ENCODE data around the gene VEGFB. TPM values are rescaled to one million over a fixed set of nuclear protein-coding genes. Genes with fewer than 3 reads are reported as not detected.

Gene VEGFB
- total RNA-seq, 4 donors from 2014 or later, result 92.3 to 144 (median 108) TPM

- no peak for DNase-seq (ENCODE audit: extremely low spot score)
- H3K27ac ChIP-seq (replicated peaks in 1 of 4), result no peak overlapping the region
- H3K4me3 ChIP-seq, result no peak overlapping the region
- H3K9me3 ChIP-seq, result no peaks in the 10 kb centered on the region
- intact Hi-C loops (cut with DNase I), result no loop called here
- H3K4me1 ChIP-seq, result peaks cover 22 to 36% (median 29%) of the 10 kb centered on the region in 4 donors
- peaks cover 4 to 41% (median 29%) of the 10 kb centered on the region in 4 donors for H3K36me3 ChIP-seq
- TF ChIP-seq EP300 (IDR thresholded peaks at IDR 0.05) (no peak), POLR2AphosphoS5 (IDR thresholded peaks at IDR 0.05) (no peak), CTCF (IDR thresholded peaks at IDR 0.05) (no peak)
- no peaks in the 10 kb centered on the region for H3K27me3 ChIP-seq
- 84% methylated on average over 11 of the region's 24 CpGs for WGBS
Observed at GRCh38 chr11:64223001-64223651, 11.3 kb upstream of the VEGFB start.

DNA sequence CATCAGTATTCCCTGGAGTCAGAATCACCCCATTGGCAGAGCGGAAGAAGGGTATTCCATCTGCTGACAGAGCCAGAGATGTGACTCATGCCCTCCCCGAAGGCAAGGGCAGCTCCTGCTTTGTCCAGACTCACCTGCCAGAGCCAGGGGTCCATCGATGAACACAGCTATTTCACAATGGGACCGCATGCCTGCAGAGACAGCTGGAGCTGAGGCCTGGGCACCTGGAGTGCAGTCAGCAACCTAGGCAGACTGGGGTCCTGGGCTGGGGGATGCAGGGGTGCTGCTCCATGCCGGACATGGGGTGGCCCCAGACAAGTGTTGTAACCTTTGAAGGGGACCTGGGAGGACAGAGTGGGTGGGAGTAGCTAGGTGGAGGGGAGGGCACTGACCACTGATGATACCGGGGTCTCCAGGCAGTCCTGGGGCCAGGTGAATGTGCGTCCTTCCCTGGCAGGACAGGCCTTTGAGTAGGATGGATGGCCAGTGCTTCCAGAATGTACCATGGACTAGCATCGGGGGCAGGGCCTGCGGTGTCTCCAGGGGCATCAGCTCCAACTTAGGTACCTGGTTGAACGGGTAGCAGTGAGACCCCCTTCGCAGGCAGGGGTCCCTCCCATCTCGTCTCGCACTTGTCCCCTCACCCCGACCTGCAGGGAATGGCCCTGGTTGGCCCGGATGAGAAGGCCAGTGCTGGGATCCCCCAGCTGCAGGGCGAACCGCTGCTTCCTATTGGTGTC is 10.1 kb upstream of the VEGFB start:
- Histone ChIP-seq H3K27me3 (no peaks in the 10 kb centered on the region), H3K9me3 (no peaks in the 10 kb centered on the region), H3K4me1 (peaks cover 23 to 46% (median 39%) of the 10 kb centered on the region in 4 donors), H3K27ac (replicated peaks in 1 of 4) (peak overlapping the region in 1 of 4 donors; percentile 93), H3K36me3 (peaks cover 4 to 39% (median 29%) of the 10 kb centered on the region in 4 donors), H3K4me3 (no peak overlapping the region)
- 94% methylated on average over 10 of the region's 17 CpGs for WGBS
- intact Hi-C loops (cut with DNase I), result no loop called here
- DNase-seq (ENCODE audit: extremely low spot score), result no peak
- TF ChIP-seq POLR2A (IDR thresholded peaks at IDR 0.05; ENCODE audit: low read depth) (no peak), CTCF (IDR thresholded peaks at IDR 0.05) (no peak), POLR2AphosphoS5 (IDR thresholded peaks at IDR 0.05) (no peak), EP300 (IDR thresholded peaks at IDR 0.05) (no peak)

DNA sequence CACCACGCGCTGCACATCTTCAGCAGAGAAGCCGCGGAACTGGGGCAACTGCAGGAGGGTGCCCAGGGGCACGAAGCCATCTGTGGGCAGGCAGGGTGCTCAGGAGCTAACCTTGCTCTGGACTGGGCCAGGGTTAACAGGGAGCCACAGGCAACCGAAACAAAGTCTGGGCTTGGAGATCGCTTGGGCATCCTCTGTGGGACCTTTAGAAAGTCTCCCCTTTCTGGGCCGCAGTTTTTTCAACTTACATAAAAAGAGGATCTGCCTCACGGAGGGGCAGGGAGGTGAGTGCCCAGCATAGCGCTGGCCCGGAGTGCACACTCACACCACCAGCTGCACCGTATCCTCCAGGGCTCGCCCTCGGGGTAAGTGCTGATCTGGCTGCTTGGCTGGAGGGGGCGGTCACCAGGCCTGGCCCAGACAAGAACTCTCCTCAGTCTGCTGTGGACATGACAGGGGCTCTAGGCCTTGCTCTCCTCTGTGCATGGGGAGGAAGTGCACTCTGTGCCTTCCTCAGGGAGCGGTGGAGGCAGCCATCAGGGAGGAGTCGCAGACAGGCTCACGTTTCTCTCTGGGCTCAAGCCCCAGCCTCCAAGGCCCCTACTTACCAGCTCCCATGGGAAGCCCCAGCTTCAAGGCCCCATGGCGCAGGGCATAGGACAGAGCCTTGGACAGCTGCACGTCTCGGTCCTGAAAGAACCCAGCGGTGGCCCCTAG is 9.3 kb upstream of the VEGFB start:
- intact Hi-C loops (cut with DNase I), result loop anchor here (5.0 kb wide), 1 partner anchor 38 kb away; the partner anchor contains the start of gene STIP1
- 69% methylated on average over 9 of the region's 22 CpGs for WGBS
- Histone ChIP-seq H3K4me3 (peak overlapping the region; percentile 69 to 80 (median 71)), H3K9me3 (no peaks in the 10 kb centered on the region), H3K36me3 (peaks cover 4 to 38% (median 25%) of the 10 kb centered on the region in 4 donors), H3K27ac (replicated peaks in 1 of 4) (peak overlapping the region; percentile 87 to 93 (median 90)), H3K4me1 (peaks cover 30 to 53% (median 46%) of the 10 kb centered on the region in 4 donors), H3K27me3 (no peaks in the 10 kb centered on the region)
- DNase-seq (ENCODE audit: extremely low spot score), result no peak
- TF ChIP-seq CTCF (IDR thresholded peaks at IDR 0.05) (no peak), POLR2A (IDR thresholded peaks at IDR 0.05; ENCODE audit: low read depth) (no peak), POLR2AphosphoS5 (IDR thresholded peaks at IDR 0.05) (no peak), EP300 (IDR thresholded peaks at IDR 0.05) (no peak)

- peak; percentile 98 for DNase-seq (ENCODE audit: extremely low spot score)
- Histone ChIP-seq H3K4me1 (peaks cover 30 to 57% (median 51%) of the 10 kb centered on the region in 4 donors), H3K36me3 (peaks cover 4 to 32% (median 17%) of the 10 kb centered on the region in 4 donors), H3K27ac (replicated peaks in 1 of 4) (peak within 1 kb of the TSS; percentile 87 to 93 (median 90)), H3K4me3 (peak within 1 kb of the TSS; percentile 69 to 80 (median 71)), H3K9me3 (no peaks in the 10 kb centered on the region), H3K27me3 (no peaks in the 10 kb centered on the region)
- intact Hi-C loops (cut with DNase I), result loop anchor here (5.0 kb wide), 1 partner anchor 39 kb away; the partner anchor contains the start of gene STIP1
- WGBS, result 17% methylated on average over 4 of the region's 54 CpGs
- TF ChIP-seq EP300 (IDR thresholded peaks at IDR 0.05) (no peak), POLR2A (IDR thresholded peaks at IDR 0.05; ENCODE audit: low read depth) (peak; percentile 94), CTCF (IDR thresholded peaks at IDR 0.05) (peak in 2 of 3 experiments; percentile 22 to 36), POLR2AphosphoS5 (IDR thresholded peaks at IDR 0.05) (peak; percentile 94)
Observed at GRCh38 chr11:64225608-64226506, 8.5 kb upstream of the VEGFB start, which contains the start of the genes NUDT22 and TRPT1. Gene NUDT22, plus strand, starts transcription at chr11:64226274. Its CDS starts 379 bp downstream, at chr11:64226653. Gene TRPT1, minus strand, starts transcription at chr11:64226186. Its CDS starts 326 bp downstream, at chr11:64225860.
